Measurements from ENCODE around the gene CFAP54.
A peak's percentile ranks its signal among the peaks of the same experiment; 100 is the strongest.

The CFAP54 gene

DNA sequence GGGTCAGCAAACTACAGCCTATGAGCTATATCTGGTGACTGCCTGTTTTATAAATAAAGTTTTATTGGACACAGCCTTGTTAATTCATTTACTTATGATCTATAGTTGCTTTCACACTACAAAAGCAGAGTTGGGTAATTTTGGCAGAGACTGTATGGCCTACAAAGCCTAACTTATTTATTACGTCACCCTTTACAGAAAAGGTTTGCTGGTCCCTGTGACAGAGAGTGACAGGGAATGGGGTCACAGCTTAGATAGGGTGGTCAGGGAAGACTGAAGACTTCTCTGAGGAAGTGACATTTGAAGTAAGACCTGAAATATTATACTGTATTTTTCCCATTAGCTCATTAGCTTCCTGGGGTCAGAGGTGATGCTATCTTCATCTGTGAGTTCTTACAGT is 342.0 kb downstream of the CFAP54 start:
- no peak for DNase-seq

DNA sequence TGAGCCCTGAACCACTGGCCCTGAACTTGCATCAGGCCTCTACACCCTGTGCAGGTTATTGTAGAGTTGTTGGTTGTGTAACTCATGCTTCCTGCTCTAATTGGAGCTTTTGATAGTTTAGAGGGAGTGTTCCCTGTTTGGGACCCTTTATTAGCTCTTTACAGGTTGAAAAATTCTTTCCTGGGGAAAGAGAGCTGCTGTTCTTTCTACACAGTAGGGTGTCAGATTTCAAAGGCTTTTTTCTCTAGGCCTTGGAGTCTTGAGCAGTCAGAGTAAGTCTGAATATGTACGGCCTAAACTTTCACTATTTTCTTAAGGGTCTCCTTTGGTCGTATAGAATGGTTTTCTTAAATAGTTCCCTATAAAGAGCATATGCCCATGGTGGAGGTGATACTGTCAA is 356.9 kb downstream of the CFAP54 start:
- DNase-seq: no peak

DNA sequence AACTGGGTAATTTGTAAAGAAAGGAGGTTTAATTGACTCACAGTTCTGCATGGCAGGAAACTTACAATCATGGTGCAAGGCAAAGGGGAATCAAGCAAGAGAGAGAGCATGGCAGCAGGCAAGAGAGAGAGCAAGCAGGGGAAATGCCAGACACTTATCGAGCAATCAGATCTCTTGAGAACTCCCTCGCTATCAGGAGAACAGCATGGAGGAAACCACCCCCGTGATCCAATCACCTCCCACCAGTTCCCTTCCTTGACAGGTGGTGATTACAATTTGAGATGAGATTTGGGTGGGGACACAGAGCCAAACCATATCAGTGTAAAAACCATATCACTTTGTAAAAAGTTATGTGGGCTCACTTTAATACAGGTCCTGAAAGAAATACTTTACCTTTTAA is 361.3 kb downstream of the CFAP54 start:
- peak; percentile 6 for DNase-seq

DNA sequence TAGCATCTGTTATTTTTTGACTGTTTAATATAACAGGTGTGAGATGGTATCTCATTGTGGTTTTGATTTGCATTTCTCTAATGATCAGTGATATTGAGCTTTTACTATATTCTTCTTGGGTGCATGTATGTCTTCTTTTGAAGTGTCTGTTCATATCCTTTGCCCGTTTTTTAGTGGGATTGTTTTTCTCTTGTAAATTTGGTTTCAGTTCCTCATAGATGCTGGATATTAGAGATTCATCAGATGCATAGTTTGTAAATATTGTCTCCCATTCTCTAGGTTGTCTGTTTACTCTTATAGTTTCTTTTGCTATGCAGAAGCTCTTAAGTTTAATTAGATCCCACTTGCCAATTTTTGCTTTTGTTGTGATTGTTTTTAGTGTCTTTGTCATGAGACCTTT is 368.8 kb downstream of the CFAP54 start:
- no peak for DNase-seq

DNA sequence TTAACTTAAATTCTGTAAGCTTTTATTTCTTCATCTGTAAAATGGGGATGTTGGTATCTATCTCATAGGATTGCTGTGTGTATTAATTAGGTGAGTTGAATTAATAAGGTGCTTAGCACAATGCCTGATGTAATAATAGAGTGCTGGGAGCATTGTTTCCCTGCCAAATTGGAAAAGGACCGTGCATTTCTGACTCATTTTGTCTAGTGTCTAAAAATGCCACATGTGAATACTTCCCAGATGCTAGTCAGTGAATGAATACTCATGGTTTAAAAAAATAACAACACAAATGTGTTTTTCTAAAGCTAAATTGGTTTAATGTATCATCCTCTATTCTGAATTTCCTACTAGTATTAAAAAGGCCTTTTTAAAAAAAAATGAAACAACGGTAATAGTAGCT is 372.3 kb downstream of the CFAP54 start:
- DNase-seq: no peak

DNA sequence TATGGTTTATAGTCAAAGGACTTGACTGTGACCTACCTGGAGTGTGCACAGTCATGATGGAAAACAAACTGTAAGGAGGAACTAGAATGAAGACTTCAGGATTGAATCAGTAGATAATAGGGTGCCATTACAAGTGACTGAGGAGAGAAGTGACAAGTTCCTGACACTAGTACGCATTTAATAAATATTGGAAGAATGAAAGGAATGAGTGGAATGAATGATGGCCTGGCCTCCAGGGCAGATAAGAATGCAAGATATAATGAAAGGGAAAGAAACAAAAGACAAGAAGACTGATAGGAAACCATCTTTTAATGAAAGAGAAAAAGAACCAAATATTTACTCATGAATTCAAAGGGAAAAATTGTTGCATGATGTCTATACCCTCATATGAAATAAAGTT is 372.9 kb downstream of the CFAP54 start:
- no peak for DNase-seq

DNA sequence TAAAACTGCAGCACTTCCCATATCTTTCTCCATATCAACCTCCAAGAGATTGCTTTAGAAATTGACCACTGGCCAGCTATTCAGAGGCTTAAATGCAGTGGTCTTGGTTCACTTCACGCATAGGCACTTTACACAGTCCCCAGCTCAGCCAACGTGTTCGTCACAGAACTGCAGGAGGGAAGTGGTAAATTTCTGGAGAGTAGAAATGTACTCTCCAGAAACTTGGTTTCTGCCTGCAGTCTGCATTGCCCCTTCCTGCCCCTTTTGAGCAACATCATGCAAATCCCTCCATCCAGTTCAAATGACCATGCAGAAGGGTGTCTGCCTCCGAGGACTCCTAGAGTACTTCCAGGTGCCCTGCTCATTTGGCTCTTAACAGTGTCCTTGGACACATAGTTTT is 375.0 kb downstream of the CFAP54 start:
- no peak for DNase-seq

DNA sequence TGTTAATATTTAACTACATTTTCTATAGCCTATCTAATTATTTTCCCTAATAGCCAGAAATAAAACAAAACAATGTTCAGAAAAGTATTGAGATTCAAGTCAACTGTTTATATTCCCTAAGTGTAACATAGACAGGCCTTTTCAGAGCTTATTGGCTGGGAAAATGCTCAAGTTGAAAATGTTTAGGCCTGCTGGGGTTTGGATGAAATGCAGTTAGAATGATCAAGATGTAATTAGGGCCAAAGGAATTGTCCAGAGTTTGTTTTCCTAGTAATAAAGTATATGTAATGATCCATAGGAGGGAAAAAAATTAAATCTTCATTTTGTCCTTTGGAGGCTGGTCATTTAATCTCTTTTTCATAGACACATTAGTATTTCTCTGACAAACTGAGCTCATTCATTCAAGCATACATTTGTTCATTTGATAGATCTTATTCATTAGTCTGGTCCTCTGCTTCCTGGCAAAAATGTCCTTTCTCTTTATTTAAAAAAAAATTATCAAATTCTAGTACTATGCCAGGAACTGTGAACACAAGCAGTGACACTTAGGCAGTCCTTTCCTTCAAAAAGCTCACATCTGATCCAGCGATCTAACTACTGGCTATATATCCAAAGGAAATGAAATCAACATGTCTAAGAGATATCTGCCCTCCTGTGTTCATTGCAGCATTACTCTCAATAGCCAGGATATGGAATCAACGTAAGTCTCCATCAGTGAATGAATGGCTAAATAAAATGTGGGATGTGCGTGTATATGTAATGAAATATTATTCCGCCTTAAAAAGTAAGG is 377.6 kb downstream of the CFAP54 start:
- no peak for DNase-seq

DNA sequence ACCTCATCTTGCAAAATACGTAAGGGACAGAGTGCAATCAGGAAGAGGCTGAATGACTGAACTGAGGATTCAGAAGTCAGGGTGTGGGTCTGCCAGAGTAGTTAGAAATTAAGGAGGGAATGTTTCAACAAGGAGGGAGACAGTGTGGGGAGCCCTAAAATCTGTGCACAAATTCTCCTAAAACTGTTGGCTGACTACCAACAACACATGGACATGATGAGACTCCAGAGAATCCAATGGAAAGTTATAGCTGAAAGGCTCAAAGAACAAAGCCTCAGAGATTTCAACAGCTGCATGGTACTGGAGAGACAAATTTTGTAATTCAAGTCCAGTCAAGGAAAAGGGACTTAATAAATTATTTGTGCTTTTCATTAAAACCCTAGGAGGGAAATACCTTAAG is 381.6 kb downstream of the CFAP54 start:
- DNase-seq: no peak

DNA sequence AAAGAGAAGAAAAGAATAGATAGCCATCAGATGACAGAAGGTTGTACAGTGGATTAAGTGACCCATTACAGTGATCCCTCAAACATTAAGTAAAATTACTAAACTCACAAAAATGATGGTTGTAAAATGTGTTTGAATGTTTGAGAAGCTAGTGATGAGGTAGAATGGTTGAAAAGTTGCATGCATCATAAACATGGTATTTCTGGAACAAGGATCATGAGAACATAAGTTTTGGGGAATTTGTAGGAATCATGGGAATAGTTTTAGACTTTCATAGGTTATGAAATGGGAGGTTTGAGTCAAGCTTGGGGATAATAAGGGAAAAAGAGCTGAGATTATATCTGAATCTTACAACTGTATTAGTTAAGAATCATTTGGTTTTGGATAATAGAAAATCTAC is 383.6 kb downstream of the CFAP54 start:
- no peak for DNase-seq

DNA sequence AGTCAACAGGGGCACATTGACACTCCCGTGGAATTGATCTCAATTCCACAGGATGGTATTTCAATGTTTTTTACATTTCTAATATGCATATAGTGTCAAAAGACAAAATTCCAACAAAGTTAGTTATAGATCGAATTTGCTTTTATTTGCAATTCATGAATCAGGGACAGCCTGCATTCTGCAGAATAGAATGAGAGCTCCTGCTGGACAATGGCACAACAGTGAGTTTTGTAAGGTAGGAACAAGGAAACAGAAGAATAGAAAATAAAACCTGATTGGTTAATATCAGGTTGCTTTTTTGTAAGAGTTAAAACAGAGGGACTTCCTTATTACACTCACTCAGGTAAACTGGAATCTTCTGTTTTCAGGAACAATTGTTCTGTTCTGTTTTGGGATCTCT is 384.8 kb downstream of the CFAP54 start:
- no peak for DNase-seq

DNA sequence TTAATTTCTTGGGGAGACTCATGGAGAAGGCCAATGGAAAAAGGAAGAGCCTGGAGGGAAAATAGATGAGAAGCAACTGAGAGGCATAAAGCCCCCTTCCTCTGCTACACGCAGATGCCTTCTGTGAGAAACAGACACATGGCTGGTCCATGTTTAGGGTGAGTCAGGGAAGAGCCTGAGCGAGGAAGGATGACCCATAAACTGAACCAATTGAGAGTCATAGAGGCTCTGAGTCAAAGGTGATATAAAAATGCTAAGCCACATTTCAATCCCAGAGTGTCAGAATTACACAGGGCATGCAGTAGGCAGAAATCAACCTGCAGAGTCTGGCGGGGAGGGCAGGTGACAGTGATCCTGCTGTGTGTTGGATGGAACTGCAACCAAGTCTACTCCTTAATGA is 387.6 kb downstream of the CFAP54 start:
- DNase-seq: no peak

DNA sequence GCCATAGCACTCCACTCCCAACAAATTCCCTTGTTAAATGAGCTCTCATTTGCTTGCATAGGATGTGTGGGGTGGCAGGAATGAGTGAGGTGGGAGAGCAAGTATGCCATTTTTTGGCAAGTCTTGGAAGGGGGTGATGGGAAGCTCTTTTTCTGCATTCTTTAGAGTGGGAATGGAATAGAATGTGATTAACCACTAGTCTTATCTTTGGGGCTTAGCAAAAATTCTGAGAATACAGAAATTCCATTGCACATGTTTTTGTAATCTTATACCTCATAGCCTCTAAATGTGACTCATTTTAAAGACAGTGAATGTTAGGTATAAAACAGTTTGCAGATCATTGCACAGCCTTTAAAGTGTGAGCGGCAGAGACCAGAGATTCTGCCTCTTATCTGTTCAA is 389.3 kb downstream of the CFAP54 start:
- DNase-seq: no peak

DNA sequence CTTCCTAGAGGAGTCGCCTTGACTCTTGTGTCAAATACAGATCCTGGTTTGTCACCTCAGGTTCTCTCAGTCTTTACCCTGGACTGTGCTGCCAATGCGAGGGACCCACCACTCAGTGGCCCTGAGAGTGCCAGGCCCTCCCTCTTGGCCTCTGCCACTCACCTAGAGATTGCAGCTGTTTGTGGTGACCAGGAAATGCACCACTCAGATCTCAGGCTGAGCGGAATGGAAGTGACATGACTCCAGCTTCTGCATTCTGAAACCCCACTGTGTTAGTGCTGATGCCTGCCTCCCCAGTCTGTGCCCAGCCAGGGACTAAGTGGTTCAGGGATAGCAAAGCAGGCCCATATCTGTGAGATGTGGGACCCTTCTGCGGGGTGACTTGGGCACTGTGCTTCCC is 389.9 kb downstream of the CFAP54 start:
- no peak for DNase-seq

DNA sequence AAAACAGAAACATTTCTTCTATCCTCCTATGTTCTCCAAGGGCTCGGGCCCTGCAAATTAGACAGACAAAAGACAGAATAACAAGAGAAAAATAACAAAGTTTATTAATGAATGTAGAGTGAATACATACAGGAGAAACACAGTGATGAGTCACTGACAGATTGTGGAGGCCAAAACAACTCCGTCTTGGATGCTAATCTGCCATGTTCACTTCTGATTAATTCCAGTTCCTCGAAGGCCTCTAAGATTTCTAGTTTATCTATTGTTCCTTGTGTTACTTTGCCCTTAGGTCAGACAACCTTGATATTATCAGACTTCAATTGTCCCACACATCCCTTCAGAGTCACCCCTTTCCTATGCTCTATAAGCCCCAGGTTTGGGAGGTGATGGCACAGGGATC is 390.8 kb downstream of the CFAP54 start:
- DNase-seq: no peak

DNA sequence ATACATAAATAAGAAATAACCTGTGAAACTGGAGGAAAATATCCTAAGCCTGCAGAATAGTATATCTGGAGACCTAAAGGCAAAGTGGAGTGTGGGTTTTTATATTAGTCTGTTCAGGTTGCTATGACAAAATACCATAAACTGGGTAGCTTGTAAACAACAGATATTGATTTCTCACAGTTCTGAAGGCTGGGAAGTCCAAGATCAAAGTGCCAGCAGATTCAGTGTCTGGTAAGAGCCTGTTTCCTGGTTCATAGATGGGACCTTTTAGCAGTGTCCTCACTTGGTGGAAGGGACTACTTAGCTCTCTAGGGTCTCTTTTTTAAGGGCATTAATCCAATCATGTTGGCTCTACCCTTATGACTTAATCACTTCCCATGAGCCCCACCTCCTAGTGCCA is 392.2 kb downstream of the CFAP54 start:
- no peak for DNase-seq

DNA sequence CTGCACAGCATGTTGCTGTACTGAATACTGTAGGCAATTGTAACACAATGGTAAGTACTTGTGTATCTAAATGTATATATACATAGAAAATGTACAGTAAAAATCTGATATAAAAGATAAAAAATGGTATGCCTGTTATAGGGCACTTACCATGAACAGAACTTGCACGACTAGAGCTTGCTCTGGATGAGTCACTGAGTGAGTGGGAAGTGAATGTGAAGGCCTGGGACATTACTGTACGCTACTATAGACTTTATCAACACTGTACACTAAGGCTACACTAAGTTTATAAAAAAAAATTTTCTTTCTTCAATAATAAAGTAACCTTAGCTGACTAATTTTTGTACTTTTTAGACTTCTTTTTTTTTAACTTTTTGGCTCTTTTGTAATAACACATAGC is 393.5 kb downstream of the CFAP54 start:
- no peak for DNase-seq

DNA sequence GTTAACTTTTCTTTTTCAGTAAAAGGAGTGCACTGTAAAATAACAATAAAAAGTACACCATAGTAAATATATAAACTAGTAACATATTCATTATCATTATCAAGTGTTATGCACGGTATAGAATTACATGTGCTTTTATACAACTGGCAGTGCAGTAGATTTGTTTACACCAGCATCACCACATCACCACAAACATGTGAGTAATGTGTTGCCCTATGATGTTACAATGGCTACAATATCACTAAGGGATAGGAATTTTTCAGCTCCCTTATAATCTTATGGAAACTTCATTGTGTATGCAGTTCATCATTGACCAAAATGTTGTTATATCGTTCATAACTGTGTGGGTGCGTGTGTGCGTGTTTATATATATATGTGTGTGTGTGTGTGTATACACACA is 394.2 kb downstream of the CFAP54 start:
- no peak for DNase-seq

DNA sequence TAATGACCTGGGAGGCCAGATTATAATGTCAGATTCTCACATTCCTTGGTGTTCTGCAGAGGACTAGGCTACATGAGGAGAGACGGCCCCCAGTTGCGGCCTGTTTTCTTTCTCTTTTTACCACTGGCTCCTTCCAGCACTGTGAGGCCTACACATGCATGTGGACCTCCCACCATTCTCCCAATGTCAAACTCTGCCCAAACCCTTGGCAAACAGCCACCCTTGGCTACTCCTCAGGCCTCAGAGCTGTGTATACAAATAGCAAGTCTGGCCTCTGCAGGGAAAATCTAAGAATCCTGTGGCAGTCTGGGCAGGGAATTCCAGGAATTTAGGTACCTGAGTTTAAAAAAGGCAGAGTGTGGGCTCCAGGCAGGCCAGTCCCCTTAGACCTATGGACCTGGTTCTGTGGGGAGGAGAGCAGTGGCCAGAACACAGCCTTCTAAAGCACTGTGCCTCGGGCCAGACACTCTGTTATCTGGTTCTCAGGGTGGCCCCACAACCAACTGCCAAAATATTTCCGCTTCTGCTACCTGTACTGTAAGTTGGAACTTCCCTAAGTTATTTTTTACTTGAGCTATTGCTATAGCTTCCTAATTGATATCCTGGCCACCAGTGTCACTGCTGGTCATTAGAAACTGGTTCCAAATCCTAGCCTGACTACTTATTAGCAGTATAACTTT is 397.8 kb downstream of the CFAP54 start:
- DNase-seq: no peak

DNA sequence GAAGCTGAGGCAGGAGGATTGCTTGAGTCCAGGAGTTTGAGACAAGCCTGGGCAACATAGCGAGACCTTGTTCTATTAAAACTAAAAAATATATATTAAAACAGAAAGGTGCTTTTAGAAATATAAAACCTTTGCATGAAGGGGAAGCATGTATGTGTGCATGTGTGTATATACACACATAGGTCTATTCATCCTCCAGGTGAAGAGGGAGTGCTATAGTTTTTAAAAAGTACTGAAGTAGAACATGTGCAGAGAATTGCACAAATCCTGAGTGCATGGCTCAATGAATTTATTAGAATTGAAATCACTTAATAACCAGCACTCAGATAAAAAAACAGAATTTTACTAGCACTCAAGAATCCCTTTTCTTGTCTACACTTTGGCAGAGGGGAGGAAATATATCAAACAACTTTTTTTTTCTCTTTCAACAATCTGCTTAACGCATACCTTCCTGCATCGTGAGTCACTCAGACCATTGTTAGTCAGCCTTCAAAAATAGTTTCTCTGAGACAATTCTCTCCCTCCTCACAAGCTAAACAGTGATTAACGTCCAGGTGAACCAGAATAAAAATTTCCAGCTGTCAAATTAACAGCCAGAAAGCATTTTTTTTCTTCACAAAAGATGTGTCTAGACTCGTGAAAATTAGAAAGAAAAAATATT is 400.0 kb downstream of the CFAP54 start:
- peak; percentile 30 for DNase-seq

DNA sequence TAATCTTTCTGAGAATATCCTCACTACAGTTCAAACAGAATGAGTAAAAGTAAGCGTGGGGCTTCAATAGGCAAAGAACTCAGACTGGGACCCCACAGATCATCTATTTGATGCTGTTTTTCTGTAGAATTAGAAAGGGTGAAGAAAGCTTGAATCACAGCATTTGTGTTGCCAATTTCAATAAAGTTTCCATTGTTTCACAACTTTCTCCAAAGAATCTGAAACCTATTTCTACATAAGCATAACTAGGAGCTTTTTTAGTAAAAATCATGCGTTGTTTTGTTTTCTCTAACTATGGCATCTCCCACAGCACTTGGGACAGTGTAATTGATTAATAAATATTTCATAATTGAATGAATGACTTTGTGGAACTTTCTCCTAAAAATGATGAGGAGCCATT is 401.0 kb downstream of the CFAP54 start:
- no peak for DNase-seq

DNA sequence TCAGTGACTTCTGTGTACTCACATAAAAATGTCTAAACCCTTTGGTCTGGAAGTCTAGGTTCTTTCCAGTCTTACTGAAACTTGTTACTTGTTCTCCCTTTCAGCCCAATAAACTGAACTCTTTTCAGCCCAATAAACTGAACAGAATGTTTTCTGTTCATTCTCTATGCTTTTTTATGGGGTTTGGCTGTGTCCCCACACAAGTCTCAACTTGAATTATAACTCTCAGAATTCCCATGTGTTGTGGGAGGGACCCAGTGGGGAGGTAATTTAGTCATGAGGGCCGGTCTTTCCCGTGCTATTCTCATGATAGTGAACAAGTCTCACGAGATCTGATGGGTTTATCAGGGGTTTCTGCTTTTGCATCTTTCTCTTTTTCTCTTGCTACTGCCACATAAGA is 402.7 kb downstream of the CFAP54 start:
- DNase-seq: no peak

DNA sequence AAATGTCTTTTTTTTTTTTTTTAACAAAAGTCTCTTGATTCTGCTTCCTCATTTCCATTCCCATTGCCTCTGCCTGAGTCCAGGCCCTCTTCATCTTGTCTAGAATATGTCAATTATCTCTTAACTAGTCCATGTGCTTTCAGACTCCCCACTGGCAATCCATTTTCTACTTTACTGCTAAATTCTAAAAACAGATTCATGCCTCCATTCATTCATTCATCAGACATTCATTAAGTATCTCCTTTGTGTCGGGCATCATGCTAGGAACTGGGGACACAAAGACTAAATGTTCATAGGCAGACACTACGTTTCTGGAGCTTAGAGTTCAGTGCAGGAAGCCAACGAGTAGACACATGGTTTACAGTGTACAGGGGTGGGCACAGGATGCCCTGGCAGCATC is 408.0 kb downstream of the CFAP54 start:
- no peak for DNase-seq

DNA sequence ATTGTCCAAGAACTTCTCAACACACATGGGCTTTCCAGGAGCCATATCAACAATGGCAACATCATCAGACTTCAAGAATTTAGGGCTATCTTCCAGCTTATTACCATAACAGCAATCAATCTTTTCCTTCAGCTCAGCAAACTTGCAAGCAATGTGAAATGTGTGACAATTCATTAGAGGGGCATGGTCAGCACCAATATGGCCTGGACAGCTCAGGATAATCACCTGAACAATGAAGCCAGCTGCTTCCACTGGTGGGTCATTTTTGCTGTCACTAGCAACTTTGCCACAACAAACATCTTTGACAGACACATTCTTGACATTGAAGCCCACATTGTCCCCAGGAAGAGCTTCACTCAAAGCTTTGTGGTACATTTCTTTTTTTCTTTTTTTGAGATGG is 411.8 kb downstream of the CFAP54 start:
- DNase-seq: no peak

Measured in NCI-H69 (cell line).